Measurements from ENCODE around the gene LRRC47. TPM values are rescaled to one million over a fixed set of nuclear protein-coding genes. Genes with fewer than 3 reads are reported as not detected.

Gene LRRC47
- total and polyA plus RNA-seq, 2 of the 13 experiments (the other 11 are each of a cell fraction or from before 2014, with no cell fraction given), result 18.3 to 52.5 TPM

DNA sequence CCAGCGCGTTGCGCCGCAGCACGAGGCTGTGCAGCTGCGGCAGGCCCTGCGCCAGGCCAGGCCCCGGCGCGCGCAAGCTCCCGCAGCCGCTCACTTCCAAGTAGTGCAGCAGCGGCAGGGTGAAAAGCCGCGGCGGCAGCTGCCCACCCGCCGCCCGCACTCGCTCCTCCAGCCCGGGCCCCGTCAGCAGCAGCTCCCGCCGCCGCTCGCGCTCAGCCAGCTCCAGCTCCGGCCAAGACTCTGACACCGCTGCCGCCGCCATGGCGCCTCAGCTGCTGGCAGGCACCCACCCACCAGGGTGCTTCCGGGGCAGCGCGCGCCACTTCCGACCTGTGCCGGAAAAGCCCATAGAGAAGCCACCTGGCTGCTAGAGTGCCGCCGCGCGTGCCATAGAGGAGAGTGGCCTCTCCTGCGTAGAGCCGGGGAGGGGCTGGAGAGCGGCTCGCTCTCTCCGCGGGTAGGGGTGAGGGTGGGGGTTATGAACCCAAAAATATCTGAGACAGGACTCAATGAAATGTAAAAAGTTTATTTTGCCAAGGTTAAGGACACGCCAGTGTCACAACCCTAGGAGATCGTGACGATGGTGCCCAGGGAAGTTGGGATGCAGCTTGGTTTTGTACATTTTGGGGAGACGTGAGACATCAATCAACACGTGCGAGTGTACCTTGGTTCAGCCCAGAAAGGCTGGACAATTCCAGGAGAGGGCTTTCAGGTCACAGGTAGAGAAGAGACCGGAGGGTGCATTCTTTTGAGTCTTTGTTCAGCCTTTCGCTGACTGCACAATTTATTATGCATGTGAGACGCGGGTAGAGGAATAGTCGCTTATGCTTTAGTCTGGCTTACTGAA is at the start of gene LRRC47 (continued):
- TF ChIP-seq RBFOX2 (IDR thresholded peaks at IDR 0.05; ENCODE audit: low read depth, low read length) (peak; percentile 97), ZNF703 (CRISPR knock-in tag; IDR thresholded peaks at IDR 0.05; ENCODE audit: borderline replicate concordance) (no peak), HDAC1 (CRISPR knock-in tag; IDR thresholded peaks at IDR 0.05) (peak; percentile 94), SUZ12 (IDR thresholded peaks at IDR 0.05; ENCODE audit: low read depth, low read length) (no peak), SIX4 (CRISPR knock-in tag; IDR thresholded peaks at IDR 0.05) (0 out of 2 replicates have a peak, but pooled peaks have one; percentile 18), ELF1 (CRISPR knock-in tag; IDR thresholded peaks at IDR 0.05) (peak; percentile 95), SIX1 (CRISPR knock-in tag; IDR thresholded peaks at IDR 0.05; ENCODE audit: borderline replicate concordance) (no peak), MTF1 (CRISPR knock-in tag; IDR thresholded peaks at IDR 0.05) (no peak), TERF1 (CRISPR knock-in tag; IDR thresholded peaks at IDR 0.05) (no peak), ZSCAN31 (CRISPR knock-in tag; IDR thresholded peaks at IDR 0.05; ENCODE audit: low read depth) (no peak), PCBP2 (optimal IDR thresholded peaks at IDR 0.05; ENCODE audit: low read depth, low read length, poor library complexity, severe bottlenecking) (no peak), YEATS4 (CRISPR knock-in tag; IDR thresholded peaks at IDR 0.05; ENCODE audit: borderline replicate concordance) (peak; percentile 86), NR2F6 (IDR thresholded peaks at IDR 0.05) (0 out of 2 replicates have a peak, but pooled peaks have one; percentile 18), NR2F6 (CRISPR knock-in tag; IDR thresholded peaks at IDR 0.05) (peak; percentile 59; the same call in 1 of the 2 replicates), SALL1 (CRISPR knock-in tag; IDR thresholded peaks at IDR 0.05) (peak; percentile 42; the same call in 1 of the 2 replicates), ZC3H13 (CRISPR knock-in tag; IDR thresholded peaks at IDR 0.05) (no peak; the same call in 1 of the 2 replicates), ZNF7 (CRISPR knock-in tag; IDR thresholded peaks at IDR 0.05) (no peak)
- TF ChIP-seq, protein P1, sequence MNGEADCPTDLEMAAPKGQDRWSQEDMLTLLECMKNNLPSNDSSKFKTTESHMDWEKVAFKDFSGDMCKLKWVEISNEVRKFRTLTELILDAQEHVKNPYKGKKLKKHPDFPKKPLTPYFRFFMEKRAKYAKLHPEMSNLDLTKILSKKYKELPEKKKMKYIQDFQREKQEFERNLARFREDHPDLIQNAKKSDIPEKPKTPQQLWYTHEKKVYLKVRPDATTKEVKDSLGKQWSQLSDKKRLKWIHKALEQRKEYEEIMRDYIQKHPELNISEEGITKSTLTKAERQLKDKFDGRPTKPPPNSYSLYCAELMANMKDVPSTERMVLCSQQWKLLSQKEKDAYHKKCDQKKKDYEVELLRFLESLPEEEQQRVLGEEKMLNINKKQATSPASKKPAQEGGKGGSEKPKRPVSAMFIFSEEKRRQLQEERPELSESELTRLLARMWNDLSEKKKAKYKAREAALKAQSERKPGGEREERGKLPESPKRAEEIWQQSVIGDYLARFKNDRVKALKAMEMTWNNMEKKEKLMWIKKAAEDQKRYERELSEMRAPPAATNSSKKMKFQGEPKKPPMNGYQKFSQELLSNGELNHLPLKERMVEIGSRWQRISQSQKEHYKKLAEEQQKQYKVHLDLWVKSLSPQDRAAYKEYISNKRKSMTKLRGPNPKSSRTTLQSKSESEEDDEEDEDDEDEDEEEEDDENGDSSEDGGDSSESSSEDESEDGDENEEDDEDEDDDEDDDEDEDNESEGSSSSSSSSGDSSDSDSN (CRISPR knock-in tag; IDR thresholded peaks at IDR 0.05), result peak; percentile 55; the same call in 1 of the 2 replicates
- TF ChIP-seq, protein P2, sequence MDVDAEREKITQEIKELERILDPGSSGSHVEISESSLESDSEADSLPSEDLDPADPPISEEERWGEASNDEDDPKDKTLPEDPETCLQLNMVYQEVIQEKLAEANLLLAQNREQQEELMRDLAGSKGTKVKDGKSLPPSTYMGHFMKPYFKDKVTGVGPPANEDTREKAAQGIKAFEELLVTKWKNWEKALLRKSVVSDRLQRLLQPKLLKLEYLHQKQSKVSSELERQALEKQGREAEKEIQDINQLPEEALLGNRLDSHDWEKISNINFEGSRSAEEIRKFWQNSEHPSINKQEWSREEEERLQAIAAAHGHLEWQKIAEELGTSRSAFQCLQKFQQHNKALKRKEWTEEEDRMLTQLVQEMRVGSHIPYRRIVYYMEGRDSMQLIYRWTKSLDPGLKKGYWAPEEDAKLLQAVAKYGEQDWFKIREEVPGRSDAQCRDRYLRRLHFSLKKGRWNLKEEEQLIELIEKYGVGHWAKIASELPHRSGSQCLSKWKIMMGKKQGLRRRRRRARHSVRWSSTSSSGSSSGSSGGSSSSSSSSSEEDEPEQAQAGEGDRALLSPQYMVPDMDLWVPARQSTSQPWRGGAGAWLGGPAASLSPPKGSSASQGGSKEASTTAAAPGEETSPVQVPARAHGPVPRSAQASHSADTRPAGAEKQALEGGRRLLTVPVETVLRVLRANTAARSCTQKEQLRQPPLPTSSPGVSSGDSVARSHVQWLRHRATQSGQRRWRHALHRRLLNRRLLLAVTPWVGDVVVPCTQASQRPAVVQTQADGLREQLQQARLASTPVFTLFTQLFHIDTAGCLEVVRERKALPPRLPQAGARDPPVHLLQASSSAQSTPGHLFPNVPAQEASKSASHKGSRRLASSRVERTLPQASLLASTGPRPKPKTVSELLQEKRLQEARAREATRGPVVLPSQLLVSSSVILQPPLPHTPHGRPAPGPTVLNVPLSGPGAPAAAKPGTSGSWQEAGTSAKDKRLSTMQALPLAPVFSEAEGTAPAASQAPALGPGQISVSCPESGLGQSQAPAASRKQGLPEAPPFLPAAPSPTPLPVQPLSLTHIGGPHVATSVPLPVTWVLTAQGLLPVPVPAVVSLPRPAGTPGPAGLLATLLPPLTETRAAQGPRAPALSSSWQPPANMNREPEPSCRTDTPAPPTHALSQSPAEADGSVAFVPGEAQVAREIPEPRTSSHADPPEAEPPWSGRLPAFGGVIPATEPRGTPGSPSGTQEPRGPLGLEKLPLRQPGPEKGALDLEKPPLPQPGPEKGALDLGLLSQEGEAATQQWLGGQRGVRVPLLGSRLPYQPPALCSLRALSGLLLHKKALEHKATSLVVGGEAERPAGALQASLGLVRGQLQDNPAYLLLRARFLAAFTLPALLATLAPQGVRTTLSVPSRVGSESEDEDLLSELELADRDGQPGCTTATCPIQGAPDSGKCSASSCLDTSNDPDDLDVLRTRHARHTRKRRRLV (CRISPR knock-in tag; IDR thresholded peaks at IDR 0.05), result no peak
- TF ChIP-seq, protein P3, sequence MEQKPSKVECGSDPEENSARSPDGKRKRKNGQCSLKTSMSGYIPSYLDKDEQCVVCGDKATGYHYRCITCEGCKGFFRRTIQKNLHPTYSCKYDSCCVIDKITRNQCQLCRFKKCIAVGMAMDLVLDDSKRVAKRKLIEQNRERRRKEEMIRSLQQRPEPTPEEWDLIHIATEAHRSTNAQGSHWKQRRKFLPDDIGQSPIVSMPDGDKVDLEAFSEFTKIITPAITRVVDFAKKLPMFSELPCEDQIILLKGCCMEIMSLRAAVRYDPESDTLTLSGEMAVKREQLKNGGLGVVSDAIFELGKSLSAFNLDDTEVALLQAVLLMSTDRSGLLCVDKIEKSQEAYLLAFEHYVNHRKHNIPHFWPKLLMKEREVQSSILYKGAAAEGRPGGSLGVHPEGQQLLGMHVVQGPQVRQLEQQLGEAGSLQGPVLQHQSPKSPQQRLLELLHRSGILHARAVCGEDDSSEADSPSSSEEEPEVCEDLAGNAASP (CRISPR knock-in tag; IDR thresholded peaks at IDR 0.05; ENCODE audit: borderline replicate concordance), result peak; percentile 88
